HG03558 (cell line): ENCODE data around the gene MS4A2.

Experiments used
- ATAC-seq: cut with Tn5 transposase; IDR thresholded peaks from one replicate; pipeline ENCODE4 v1.9.1; 2021; ENCODE audit warnings: moderate number of reproducible peaks; ENCODE audit not compliant: unreplicated experiment; ENCODE audit errors: extremely low read depth

Gene MS4A2

GRCh38 chr11:60143768-60144167, 55.3 kb downstream of the MS4A2 start:
- no peak for ATAC-seq

DNA sequence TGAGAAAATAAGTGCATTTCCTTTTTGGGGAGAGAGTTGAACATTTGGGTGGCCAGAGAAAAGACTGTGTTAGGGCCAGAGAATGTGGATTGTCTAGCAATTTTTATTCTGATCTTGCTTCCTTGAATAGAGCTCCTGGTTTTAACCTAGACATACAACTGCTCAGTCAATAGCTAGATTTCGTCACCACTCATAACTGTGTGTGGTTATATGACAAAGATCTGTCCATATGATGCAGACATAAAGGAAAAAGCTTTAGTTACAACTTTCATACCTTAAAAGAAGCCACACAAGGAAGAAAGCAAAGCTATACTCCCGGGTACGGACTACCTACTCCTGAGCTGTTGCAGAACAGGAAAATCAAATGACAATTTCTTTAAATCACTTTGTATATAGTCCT, 57.2 kb downstream of the MS4A2 start:
- ATAC-seq: no peak
